Measurements from ENCODE around the gene ACIN1. TPM values are rescaled to one million over a fixed set of nuclear protein-coding genes. Genes with fewer than 3 reads are reported as not detected.

The ACIN1 gene
- total and polyA plus RNA-seq, 2 of the 8 experiments (the other 6 are each of a cell fraction or from before 2014, with no cell fraction given) = 132 to 233 TPM

DNA sequence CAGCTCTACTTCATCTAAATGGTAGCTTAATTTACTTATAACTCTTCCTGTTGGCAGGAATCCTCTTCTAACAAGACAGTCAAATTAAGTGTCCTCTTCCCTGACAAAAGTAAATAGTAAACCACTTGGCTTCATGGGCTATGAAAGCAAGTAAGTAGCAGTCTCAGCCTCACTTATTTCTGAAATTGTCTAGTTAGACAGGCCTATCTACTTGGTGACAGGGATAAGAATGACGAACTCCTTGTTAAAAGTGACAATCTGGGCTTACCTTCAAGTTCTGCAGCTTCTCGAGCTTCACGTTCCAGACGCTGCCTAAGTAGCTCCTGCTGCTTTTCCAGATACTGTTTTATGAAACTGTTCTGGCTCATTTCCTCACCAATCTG is 4.7 kb downstream of the ACIN1 start (continued):
- no peak for TF ChIP-seq GTF2F1 (IDR thresholded peaks at IDR 0.05; ENCODE audit: borderline replicate concordance, low read depth, low read length)
- TF ChIP-seq KDM1A (IDR thresholded peaks at IDR 0.05; ENCODE audit: borderline replicate concordance, low read length) = no peak
- no peak for TF ChIP-seq ASH2L (IDR thresholded peaks at IDR 0.05; ENCODE audit: low read length)
- no peak for TF ChIP-seq CREB1 (IDR thresholded peaks at IDR 0.05)
- no peak for TF ChIP-seq SIRT6 (IDR thresholded peaks at IDR 0.05; ENCODE audit: low read length)
